Activated T-cell treated with anti-CD3 and anti-CD28 coated beads, Interleukin-2, amount 50 U/mL, for 48 hours (primary cell): Measurements from ENCODE around the gene MEF2A.
"Not testable (repeated sequence)": the region's sequence is repeated elsewhere in the genome, so short reads cannot be mapped to it uniquely, and the experiment has no call there.

Source experiments
- DNase-seq, 2 experiments: peaks; one replicate each; pipeline ENCODE4 v3.0.0-alpha.2; 2020

MEF2A gene

GRCh38 chr15:99651023-99651807 is 85.4 kb downstream of the MEF2A start:
- DNase-seq: no peak

- DNase-seq: no peak
These were observed 90.4 kb downstream of the MEF2A start for GRCh38 chr15:99656205-99656604.

GRCh38 chr15:99657996-99658395 is 92.2 kb downstream of the MEF2A start:
- no peak for DNase-seq

DNA sequence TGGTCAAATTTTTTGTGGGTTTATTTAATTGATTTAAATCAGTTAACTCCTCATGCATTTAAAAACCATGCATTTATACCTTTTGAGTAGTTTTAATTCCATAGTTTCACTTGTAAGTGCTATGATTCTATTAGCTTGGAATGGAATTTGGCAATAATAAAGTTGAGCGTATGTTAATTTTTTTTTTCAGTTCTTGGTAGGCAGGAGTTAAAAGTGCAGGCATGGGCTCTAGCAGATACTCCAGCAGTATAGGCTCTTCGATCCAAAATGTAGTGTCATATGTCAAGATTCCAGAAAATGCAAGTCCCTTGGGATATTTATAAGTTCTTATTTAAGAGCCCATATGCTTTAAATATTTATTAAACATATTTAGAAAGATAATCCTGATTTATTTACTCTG is 97.1 kb downstream of the MEF2A start:
- DNase-seq: no peak

DNA sequence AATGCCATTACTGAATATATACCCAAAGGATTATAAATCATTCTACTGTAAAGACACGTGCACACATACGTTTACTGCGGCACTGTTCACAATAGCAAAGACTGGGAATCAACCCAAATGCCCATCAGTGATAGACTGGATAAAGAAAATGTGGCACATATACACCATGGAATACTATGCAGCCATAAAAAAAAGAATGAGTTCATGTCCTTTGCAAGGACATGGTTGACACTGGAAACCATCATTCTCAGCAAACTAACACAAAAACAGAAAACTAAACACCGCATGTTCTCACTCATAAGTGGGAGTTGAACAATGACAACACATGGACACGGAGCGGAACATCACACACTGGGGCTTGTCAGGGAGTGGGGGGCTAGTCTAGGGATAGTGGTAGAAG is 100.3 kb downstream of the MEF2A start:
- DNase-seq: not testable (repeated sequence)

DNA sequence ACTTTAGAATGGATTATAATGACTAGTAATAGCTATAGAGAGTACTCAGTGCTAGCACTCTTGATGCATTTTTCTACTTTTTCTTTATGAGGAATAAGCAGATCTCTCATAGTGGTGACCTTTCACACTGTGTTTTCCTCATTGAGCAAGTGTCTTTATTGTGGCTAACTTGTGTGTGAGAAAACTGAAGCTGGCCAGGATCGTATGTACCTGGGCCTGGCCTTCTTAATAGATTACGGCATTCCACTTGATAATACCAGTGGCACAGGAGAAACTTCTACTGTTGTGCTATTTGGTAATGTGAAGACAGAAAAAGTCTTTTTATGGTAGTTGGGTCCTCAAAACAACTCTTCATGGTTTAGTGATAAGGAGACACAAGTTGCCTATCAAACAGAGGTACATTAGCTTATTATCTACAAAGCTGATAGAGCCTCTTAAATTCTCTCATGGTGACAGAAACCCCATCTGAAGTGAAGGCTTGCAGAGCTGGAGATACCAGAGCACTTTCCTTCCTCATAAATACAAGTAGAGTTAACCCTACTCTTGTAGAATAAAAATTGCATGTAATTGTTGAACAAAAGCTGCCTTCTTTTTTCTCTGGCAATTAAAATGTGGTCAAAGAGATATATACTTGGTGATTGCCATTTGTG is 102.9 kb downstream of the MEF2A start:
- no peak for DNase-seq

DNA sequence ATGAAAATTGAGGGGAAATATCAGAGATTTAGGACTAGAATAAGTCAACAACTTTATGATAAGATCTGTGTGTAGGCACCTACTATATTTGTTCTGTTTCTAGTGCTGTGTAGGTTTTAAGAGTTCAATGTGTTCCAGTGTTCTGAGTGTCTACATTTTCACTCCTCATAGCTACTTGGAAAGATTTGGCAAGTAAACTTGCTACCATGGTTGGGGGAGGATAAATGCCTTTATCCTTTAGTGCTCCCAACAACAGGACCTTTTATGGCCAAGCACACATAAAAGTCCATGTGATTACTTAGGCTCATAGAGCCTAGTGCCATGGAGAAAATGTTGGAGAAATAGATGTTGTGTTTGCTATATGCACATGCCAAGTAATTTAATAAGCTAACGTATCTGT is 103.5 kb downstream of the MEF2A start:
- no peak for DNase-seq

GRCh38 chr15:99671926-99672635 is 106.3 kb downstream of the MEF2A start:
- DNase-seq: no peak

DNA sequence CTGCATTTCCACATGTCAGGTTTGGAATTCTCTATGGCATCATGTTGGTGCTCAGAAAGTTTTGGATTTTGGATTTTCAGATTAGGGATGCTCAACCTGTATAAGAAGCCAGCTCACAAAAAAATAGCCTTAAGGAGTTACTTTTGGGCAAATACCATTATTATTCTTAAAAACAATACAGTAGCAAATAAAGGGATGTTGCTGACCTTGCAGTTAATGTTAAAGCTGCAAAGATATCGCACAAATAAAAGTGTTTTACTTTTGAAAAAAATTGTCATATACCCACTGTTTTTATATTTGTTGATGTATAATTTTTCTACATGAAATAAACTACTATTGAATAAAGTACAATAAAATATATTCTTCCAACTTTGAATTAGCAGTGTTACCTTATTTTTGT is 107.3 kb downstream of the MEF2A start:
- no peak for DNase-seq

GRCh38 chr15:99674279-99674678 is 108.5 kb downstream of the MEF2A start:
- no peak for DNase-seq

DNA sequence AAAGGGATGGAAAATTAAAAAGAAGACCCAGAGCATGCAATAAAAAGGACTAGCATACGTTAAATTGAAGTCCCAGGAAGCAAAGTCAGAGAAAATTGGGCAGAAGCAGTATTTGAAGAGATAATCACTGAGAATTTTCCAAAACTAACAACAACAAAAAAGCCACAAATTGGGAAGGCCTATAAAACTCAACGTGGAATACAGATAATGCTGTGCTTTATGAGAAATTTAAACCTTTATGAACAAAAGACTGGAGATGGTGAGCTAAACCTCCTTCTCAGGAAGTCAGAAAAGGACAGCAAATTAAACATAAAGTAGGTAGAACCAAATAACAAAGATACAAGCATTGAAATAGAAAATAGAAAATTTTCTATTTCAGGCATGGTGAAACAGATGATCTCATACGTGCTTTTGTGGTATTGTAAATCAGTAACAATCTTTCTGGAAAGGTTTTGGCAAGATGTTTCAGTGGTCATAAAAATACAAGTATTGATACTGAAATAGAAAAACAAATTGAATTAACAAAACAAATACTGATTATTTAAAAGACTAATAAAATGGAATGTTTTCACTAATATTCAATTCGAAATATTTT is 111.9 kb downstream of the MEF2A start:
- no peak for DNase-seq

DNA sequence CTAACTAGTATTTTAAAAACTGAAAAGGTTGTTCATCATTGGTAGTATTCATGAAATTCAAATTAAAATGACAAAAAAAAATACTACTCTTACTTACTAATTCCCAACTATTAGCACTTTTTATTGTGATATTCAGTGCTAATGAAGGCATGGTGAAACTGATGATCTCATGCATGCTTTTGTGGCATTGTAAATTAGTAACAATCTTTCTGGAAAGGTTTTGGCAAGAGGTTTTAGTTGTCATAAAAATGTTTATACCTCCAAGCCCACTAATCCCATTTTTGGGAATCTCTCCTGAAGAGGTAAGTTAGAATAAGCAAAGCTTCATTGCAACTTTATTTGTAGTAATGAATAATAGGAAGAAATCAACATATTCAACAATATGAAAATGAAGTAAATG is 114.5 kb downstream of the MEF2A start:
- DNase-seq: no peak

- DNase-seq: no peak
These were observed 116.2 kb downstream of the MEF2A start for GRCh38 chr15:99681990-99682389.

DNA sequence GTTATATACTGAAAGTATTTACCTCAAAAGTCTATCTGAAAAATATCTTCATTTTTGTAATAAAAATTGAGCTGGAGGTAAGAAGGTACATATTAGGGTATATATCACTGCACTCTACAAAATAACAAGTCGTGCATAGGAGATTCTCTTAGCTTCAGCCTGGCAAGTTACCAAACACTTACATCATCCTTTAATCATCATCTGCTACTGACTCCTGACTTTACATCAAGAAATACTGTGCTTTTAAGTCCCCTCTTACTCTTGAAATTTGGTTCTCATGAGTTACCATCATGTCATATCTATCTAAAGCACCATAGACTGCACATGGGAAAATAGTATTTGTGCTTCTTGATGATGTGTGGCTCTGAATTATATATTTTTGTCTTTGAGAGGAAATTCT is 116.7 kb downstream of the MEF2A start:
- no peak for DNase-seq

GRCh38 chr15:99683000-99683670 is 117.4 kb downstream of the MEF2A start:
- DNase-seq: no peak

GRCh38 chr15:99686290-99686689 is 120.5 kb downstream of the MEF2A start:
- no peak for DNase-seq

DNA sequence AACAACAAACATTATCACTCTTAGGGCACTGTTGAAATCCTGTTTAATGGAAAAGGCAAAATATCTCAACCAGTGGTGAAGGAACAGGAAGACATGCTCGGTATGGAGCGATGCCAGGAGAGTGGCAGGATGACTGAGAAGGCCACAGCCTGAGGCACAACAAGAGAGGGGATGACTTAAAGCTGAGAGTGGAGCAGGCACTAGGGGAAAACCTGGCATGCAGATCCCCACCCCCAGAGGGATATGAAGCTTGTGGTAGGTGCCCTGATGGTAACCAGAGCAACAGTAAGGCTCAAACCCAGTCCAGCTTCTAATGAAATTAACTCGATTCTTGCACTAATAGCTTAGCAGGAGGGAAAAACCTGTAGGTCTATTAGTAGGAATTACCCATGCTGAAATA is 127.0 kb downstream of the MEF2A start:
- DNase-seq: no peak

- no peak for DNase-seq
These were observed 130.3 kb downstream of the MEF2A start for GRCh38 chr15:99696096-99696495.

DNA sequence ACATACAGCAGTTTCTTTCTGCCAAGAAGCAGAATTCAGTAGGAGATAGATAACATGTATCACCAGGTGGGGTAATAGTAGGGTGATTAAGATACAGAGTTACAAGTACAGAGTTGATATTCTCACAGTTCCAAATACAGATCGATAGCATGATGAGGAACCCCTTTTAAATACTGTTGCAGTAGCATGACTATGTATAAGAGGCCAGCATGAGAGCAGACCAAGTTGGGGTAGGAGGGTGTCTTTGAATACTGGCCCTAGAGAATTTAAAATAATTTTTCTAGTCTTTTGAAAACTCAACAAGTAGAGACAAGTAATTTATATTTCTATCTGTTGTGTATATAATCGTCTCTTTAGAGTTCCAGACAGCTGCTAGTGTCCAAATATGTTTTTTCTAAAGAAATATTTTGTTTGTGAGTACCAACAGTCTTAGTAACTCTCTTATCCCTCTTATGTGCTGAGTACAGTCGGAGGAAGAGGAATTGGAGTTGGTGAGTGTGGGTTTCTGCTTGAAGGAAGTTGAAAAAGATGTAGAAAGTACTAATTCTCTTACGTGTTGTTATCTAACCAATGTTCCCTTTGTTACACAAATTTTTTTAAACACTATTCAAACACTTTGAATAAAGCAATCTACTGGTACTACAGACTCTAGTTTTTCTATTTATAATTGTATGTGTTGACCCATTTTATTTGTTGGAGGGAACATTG is 137.3 kb downstream of the MEF2A start:
- no peak for DNase-seq

GRCh38 chr15:99703603-99704443 is 138.0 kb downstream of the MEF2A start:
- no peak for DNase-seq

- no peak for DNase-seq
These were observed 138.7 kb downstream of the MEF2A start for GRCh38 chr15:99704444-99704838.
